ENCODE results near the gene TAX1BP1.
"Not testable (repeated sequence)": the region's sequence is repeated elsewhere in the genome, so short reads cannot be mapped to it uniquely, and the experiment has no call there.

The TAX1BP1 gene

DNA sequence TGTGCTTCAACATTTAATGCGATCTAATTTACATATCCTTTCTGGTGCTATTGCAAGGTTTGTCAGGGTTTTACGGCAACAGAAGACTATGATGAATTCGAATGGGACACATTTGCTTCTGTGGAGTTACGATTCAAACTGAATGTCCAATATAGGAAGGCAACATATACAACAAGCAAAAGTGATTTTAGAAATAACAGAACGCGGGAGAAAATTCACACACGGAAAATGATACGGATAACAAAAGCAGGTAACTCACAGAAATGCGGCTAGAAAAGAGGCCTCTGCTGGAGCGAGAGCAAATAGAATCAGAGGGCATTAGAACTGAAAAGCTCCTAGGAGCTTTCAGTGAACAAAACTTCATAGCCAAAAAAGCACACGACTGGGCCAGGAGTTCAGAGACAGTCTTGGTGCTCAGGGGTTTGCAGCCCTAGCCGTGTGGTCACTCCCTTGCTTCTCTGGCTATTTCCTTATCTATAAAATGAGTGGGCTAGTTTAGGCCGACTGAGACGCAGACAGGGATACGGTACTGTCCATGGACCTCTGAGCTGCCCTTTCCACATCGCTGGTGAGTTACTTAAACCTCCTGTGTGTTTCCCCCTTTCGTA lies 557 bp upstream of the TAX1BP1 start:
- DNase-seq = no peak

- peak; percentile 89 for DNase-seq
These were observed 606 bp downstream of the TAX1BP1 start for GRCh38 chr7:27740449-27741086.

DNA sequence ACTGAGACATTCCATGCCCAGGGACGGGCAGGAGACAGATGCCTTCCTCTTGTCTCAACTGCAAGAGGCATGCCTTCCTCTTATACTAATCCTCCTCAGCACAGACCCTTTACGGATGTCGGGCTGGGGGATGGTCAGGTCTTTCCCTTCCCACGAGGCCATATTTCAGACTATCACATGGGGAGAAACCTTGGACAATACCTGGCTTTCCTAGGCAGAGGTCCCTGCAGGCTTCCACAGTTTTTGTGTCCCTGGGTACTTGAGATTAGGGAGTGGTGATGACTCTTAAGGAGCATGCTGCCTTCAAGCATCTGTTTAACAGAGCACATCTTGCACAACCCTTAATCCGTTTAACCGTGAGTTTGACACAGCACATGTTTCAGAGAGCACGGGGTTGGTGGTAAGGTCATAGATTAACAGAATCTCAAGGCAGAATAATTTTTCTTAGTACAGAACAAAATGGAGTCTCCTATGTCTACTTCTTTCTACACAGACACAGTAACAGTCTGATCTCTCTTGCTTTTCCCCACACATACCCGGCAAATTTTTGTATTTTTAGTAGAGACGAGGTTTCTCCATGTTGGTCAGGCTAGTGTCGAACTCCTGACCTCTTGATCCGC lies 2.2 kb downstream of the TAX1BP1 start:
- DNase-seq = not testable (repeated sequence)

- DNase-seq = peak; percentile 11
These were observed 5.2 kb downstream of the TAX1BP1 start for GRCh38 chr7:27745064-27745583.

DNA sequence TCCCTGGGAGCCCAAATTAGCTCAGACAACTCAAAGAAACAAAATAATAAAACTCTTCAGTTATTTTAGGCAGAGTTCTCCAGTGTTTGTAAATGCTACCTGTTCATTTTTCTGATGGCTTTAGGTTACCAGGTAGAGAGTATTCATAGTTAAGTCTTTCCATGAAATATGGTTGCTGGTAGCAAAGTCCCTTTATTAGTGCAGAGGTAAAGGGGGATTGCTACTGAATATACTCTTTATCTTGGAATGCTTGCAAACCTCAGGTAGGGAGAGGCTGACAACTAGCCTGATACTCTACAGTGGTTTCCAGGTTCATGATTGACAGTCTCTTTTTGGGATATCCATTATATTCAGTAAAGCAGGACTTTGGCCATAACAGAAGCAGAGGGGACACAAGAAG lies 6.5 kb downstream of the TAX1BP1 start:
- no peak for DNase-seq

DNA sequence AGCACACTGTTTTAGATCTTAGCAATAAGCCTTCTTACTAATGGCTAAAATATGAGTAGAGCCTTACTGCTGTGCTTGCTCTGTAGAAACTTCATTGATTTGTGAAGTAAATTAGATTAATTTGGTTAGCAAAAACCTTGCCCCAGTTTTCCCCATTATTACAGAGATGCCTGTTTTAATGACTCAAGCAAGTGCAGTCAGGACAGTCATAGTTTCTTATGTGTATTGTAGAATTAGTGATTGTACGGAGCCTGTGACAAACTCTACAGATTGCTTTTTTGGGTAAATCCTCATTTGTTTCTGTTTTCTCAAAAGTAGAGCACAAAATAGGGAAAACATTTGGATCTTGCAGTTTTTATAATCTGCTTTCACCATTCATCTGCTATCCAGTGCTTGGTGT lies 7.0 kb downstream of the TAX1BP1 start:
- DNase-seq = no peak

- no peak for DNase-seq
These were observed 7.8 kb downstream of the TAX1BP1 start for GRCh38 chr7:27747589-27748368.

- DNase-seq = no peak
These were observed 10.4 kb downstream of the TAX1BP1 start for GRCh38 chr7:27750316-27750715.

- DNase-seq = no peak
These were observed 12.1 kb downstream of the TAX1BP1 start for GRCh38 chr7:27751888-27752660.

- DNase-seq = no peak
These were observed 13.9 kb downstream of the TAX1BP1 start for GRCh38 chr7:27753863-27754262.

- DNase-seq = no peak
These were observed 16.3 kb downstream of the TAX1BP1 start for GRCh38 chr7:27756298-27756697.

DNA sequence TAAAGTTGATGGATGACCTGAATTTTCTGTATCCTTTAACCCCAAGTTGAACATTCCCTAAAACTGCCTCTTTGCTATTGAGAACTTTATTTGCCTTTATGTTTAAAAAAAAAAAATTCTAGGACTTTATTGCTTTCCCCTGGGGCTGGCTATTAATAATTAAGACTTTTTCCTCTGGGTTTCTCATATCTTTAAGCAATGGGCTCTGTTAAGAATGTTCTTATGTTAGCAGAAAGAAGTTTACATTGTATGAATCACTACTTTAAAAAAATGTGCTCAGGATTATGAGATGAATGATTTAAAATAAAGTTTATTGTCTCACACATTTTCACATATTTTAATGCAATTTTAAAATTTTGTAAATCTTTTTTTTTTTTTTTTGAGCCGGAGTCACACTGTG lies 19.5 kb downstream of the TAX1BP1 start:
- DNase-seq = no peak

GRCh38 chr7:27762062-27762461 lies 22.1 kb downstream of the TAX1BP1 start:
- no peak for DNase-seq

DNA sequence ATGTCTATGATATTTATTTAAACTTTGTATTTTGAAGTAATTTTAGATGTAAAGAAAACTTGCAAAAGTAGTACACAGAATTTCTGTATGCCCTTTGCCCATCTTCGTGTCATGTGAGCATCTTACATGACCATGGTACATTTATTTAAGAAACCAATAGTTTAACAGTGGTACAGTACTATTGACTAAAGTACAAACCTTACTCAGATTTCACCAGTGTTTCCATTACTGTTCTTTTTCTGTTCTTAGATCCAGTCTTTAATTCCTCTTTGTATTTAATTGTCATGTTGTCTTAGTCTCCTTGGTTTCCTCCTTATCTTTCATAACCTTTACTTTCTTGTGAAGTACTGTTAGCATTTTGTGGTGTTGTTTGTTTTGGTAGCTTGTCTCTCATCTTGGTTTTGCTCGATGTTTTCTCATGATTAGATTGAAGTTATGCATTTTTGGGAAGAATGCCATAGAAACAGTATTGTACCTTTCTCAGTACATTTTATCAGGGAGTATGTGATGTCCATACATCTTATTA lies 24.1 kb downstream of the TAX1BP1 start:
- DNase-seq = no peak

- no peak for DNase-seq
These were observed 25.9 kb downstream of the TAX1BP1 start for GRCh38 chr7:27765841-27766240.

GRCh38 chr7:27767374-27767773 lies 27.4 kb downstream of the TAX1BP1 start:
- DNase-seq = no peak

- no peak for DNase-seq
These were observed 31.1 kb downstream of the TAX1BP1 start for GRCh38 chr7:27771111-27771510.

DNA sequence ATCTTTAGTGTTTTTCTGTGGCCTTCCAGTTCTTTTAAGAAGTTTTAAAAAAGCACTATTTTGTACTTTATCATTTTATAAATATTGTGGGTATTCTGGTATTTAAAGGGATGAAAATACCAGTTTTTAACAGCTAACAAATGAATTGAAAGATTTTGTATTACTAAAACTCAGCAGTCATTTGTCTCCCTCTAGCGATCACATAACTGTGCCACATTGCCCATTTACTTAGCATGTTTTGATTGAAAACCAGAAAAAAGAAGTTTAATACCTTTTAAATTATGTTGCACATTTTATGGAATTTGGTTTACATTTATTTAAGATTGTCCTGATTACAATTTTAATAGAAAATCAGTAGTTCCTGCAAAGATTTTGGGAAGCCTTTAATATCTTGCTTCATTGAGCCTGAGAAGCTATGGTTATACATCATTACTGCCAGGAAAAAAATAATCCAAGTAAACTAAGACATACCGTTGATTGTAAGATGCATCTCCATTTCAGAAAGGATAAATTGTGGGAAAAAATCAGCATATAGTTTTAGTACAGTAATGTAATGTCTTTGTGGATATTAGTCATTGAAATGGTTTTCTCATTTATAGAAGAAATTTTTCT lies 34.9 kb downstream of the TAX1BP1 start:
- DNase-seq = peak; percentile 11

- DNase-seq = no peak
These were observed 35.8 kb downstream of the TAX1BP1 start for GRCh38 chr7:27775782-27776181.

DNA sequence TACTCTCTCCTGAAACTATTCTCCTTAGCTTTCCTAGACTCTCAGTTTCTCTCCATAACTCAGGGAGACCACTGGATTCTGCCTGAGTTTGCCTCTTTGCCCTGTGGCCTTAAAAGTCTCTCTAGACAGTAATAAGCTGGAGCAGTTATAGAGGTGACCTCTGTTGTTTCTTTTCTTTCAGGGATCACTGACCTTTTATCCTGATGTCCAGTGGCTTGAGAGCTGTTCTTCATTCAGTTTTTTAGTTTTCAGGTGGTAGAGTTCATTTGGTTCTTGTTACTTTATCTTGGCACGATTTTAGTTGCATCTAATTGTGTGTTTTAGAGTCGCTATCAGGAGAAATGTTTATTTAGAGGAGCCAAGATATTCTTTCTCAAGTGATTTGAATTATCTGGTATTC lies 37.7 kb downstream of the TAX1BP1 start:
- DNase-seq = no peak

- no peak for DNase-seq
These were observed 39.9 kb downstream of the TAX1BP1 start for GRCh38 chr7:27779873-27780272.

DNA sequence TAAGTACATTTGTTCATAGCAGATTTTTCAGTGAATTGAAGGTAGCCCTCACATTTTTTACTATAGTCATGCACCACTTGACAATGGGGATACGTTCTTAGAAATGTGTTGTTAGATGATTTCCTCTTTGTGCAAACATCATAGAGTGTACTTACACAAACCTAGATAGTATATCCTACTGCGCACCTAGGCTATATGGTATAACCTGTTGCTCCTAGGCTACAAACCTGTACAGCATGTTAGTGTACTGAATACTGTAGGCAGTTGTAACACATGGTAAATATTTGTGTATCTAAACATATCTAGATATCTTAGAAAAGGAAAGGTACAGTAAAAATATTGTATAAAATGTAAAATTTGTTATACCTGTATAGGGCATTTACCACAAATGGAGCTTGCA lies 41.2 kb downstream of the TAX1BP1 start:
- no peak for DNase-seq

All from CD4-positive, alpha-beta T cell treated with Interleukin-21 for 1 hour (primary cell).